SU-DHL-6 (cell line): ENCODE measurements around the gene EYA2.

Source experiments
- H2AFZ ChIP-seq: fragments of 200-600 bp; sonication (generic); 2 replicates; pipeline ENCODE4 v1.6.1; 2014; ENCODE audit warnings: low read depth, mild to moderate bottlenecking, moderate library complexity, mixed read lengths, antibody characterized with exemption, low read length; ENCODE audit not compliant: severe bottlenecking
- H3F3A ChIP-seq: fragments of 200-600 bp; shearing (Covaris generic); 2 replicates; pipeline ENCODE4 v1.6.0; 2016; ENCODE audit warnings: antibody characterized with exemption, mild to moderate bottlenecking; ENCODE audit not compliant: insufficient read depth
- H3K27ac ChIP-seq: fragments of 200-600 bp; sonication (generic); 2 replicates; pipeline ENCODE4 v1.5.1; 2016; ENCODE audit warnings: low read depth, mild to moderate bottlenecking, low read length, moderate library complexity, mixed read lengths
- H3K27me3 ChIP-seq: fragments of 200-600 bp; sonication (generic), shearing (Covaris generic); 2 replicates; pipeline ENCODE4 v1.6.0; 2014; ENCODE audit warnings: mild to moderate bottlenecking, low read length
- H3K36me3 ChIP-seq: fragments of 200-600 bp; sonication (generic); 2 replicates; pipeline ENCODE4 v1.6.1; 2014; ENCODE audit warnings: mild to moderate bottlenecking, low read length, mixed read lengths
- H3K4me2 ChIP-seq: fragments of 300-600, 200-600 bp; shearing (Covaris generic), sonication (generic); 2 replicates; pipeline ENCODE4 v1.6.0; 2014; ENCODE audit warnings: low read length, low read depth, mild to moderate bottlenecking; ENCODE audit not compliant: poor library complexity, severe bottlenecking
- H3K4me3 ChIP-seq: fragments of 200-600 bp; sonication (generic); 2 replicates; pipeline ENCODE4 v1.5.1; 2014; ENCODE audit warnings: antibody characterized with exemption, low read length, mild to moderate bottlenecking, mixed read lengths; ENCODE audit not compliant: insufficient read depth, poor library complexity, severe bottlenecking
- H3K79me2 ChIP-seq: fragments of 200-600 bp; sonication (generic); 2 replicates; pipeline ENCODE4 v1.6.1; 2014; ENCODE audit warnings: mild to moderate bottlenecking, low read length, moderate library complexity; ENCODE audit not compliant: insufficient read depth
- H3K9ac ChIP-seq: fragments of 200-600 bp; sonication (generic); 2 replicates; pipeline ENCODE4 v1.7.0; 2014; ENCODE audit warnings: mild to moderate bottlenecking, low read length
- H3K9me2 ChIP-seq: fragments of 200-600 bp; sonication (generic); replicated peaks from 2 replicates; pipeline ENCODE4 v1.6.1; 2014; ENCODE audit warnings: low read length; ENCODE audit not compliant: insufficient read depth
- H3K9me3 ChIP-seq: fragments of 200-600 bp; sonication (generic); 2 replicates; pipeline ENCODE4 v1.6.1; 2014; ENCODE audit warnings: low read length, mixed read lengths; ENCODE audit not compliant: insufficient read depth
- H4K20me1 ChIP-seq: fragments of 200-600 bp; sonication (generic); 2 replicates; pipeline ENCODE4 v1.6.1; 2014; ENCODE audit warnings: low read depth, mild to moderate bottlenecking, antibody characterized with exemption, low read length, moderate library complexity, mixed read lengths
- EZH2phosphoT487 ChIP-seq: fragments of 200-600 bp; sonication (generic), shearing (Covaris generic); conservative IDR thresholded peaks from 2 replicates; pipeline ENCODE4 v1.6.1; 2018; ENCODE audit warnings: mild to moderate bottlenecking, antibody characterized with exemption, low read length, moderate library complexity, mixed read lengths
- TF ChIP-seq, protein P1 (sequence below): fragments of 200-600 bp; sonication (generic); IDR thresholded peaks from one replicate; pipeline ENCODE4 v1.5.1; 2017; ENCODE audit warnings: antibody characterized with exemption, mild to moderate bottlenecking, low read length, moderate library complexity; ENCODE audit not compliant: insufficient read depth, poor library complexity, severe bottlenecking

The EYA2 gene

GRCh38 chr20:47073766-47074475 lies 179.3 kb downstream of the EYA2 start:
- H3K79me2 ChIP-seq = no peaks in the 10 kb centered on the region
- H3K9ac ChIP-seq = no peak overlapping the region
- no peaks in the 10 kb centered on the region for H3K9me2 ChIP-seq
- H3K4me2 ChIP-seq = no peak overlapping the region
- no peaks in the 10 kb centered on the region for H4K20me1 ChIP-seq
- no peak overlapping the region for H2AFZ ChIP-seq
- no peaks in the 10 kb centered on the region for H3K36me3 ChIP-seq
- H3K27ac ChIP-seq = no peak overlapping the region
- no peaks in the 10 kb centered on the region for H3K9me3 ChIP-seq
- H3F3A ChIP-seq = no peaks in the 10 kb centered on the region
- H3K4me3 ChIP-seq = no peak overlapping the region
- H3K27me3 ChIP-seq = no peaks in the 10 kb centered on the region
- TF ChIP-seq EZH2phosphoT487 = no peak
- TF ChIP-seq, protein P1, sequence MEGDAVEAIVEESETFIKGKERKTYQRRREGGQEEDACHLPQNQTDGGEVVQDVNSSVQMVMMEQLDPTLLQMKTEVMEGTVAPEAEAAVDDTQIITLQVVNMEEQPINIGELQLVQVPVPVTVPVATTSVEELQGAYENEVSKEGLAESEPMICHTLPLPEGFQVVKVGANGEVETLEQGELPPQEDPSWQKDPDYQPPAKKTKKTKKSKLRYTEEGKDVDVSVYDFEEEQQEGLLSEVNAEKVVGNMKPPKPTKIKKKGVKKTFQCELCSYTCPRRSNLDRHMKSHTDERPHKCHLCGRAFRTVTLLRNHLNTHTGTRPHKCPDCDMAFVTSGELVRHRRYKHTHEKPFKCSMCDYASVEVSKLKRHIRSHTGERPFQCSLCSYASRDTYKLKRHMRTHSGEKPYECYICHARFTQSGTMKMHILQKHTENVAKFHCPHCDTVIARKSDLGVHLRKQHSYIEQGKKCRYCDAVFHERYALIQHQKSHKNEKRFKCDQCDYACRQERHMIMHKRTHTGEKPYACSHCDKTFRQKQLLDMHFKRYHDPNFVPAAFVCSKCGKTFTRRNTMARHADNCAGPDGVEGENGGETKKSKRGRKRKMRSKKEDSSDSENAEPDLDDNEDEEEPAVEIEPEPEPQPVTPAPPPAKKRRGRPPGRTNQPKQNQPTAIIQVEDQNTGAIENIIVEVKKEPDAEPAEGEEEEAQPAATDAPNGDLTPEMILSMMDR = no peak

DNA sequence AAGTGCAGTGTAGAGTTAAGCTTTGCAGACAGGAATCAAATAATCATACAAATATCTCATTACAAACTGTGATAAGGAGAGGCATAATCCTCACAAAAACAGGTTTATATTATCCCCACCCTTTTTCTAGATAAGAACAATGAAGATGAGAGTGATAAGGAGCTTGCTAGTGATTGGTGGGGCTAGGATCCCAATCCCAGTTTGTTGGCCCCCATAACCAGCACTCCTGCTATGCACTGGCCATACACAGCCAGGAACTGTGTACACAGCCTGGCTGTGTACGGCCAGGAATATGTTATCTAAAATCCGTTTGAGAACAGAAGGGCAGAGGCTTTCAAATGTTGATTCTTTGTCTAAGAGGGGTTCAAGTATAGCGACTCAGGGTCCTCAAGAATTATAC lies 180.6 kb downstream of the EYA2 start:
- Histone ChIP-seq H3K27me3 (no peaks in the 10 kb centered on the region), H2AFZ (no peak overlapping the region), H3K4me3 (no peak overlapping the region), H3F3A (no peaks in the 10 kb centered on the region), H3K9me3 (no peaks in the 10 kb centered on the region), H3K36me3 (no peaks in the 10 kb centered on the region), H3K9me2 (no peaks in the 10 kb centered on the region), H4K20me1 (no peaks in the 10 kb centered on the region), H3K27ac (no peak overlapping the region), H3K4me2 (no peak overlapping the region), H3K79me2 (no peaks in the 10 kb centered on the region), H3K9ac (no peak overlapping the region)
- TF ChIP-seq, protein P1 = no peak
- TF ChIP-seq EZH2phosphoT487 = no peak

- Histone ChIP-seq H3K36me3 (no peaks in the 10 kb centered on the region), H3K79me2 (no peaks in the 10 kb centered on the region), H3K4me3 (no peak overlapping the region), H3K4me2 (no peak overlapping the region), H3K9ac (no peak overlapping the region), H3K9me3 (no peaks in the 10 kb centered on the region), H3K9me2 (no peaks in the 10 kb centered on the region), H3K27ac (no peak overlapping the region), H3K27me3 (no peaks in the 10 kb centered on the region), H3F3A (no peaks in the 10 kb centered on the region), H4K20me1 (no peaks in the 10 kb centered on the region), H2AFZ (no peak overlapping the region)
- TF ChIP-seq, protein P1 = no peak
- no peak for TF ChIP-seq EZH2phosphoT487
These were observed 184.4 kb downstream of the EYA2 start for GRCh38 chr20:47079047-47079446.
